ENCODE results near the gene KLHL18.
"Not testable (repeated sequence)": the region's sequence is repeated elsewhere in the genome, so short reads cannot be mapped to it uniquely, and the experiment has no call there.

- TF ChIP-seq, protein P1, sequence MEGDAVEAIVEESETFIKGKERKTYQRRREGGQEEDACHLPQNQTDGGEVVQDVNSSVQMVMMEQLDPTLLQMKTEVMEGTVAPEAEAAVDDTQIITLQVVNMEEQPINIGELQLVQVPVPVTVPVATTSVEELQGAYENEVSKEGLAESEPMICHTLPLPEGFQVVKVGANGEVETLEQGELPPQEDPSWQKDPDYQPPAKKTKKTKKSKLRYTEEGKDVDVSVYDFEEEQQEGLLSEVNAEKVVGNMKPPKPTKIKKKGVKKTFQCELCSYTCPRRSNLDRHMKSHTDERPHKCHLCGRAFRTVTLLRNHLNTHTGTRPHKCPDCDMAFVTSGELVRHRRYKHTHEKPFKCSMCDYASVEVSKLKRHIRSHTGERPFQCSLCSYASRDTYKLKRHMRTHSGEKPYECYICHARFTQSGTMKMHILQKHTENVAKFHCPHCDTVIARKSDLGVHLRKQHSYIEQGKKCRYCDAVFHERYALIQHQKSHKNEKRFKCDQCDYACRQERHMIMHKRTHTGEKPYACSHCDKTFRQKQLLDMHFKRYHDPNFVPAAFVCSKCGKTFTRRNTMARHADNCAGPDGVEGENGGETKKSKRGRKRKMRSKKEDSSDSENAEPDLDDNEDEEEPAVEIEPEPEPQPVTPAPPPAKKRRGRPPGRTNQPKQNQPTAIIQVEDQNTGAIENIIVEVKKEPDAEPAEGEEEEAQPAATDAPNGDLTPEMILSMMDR (conservative IDR thresholded peaks at IDR 0.05; ENCODE audit: low read length) = not testable (repeated sequence)
- TF ChIP-seq EZH2phosphoT487 (IDR thresholded peaks at IDR 0.05; ENCODE audit: borderline replicate concordance, low read depth, low read length) = not testable (repeated sequence)
Measured at GRCh38 chr3:47360110-47360517, 77.4 kb downstream of the KLHL18 start.

All from OCI-LY7 (cell line).